Activated CD4-positive, alpha-beta T cell treated with anti-CD3 and anti-CD28 coated beads, Interleukin-2, amount 50 U/mL, for 4 hours (primary cell): ENCODE results near the gene TMEM131.
A peak's percentile ranks its signal among the peaks of the same experiment; 100 is the strongest.

Source experiments
- DNase-seq, 2 experiments: peaks; one replicate each; pipeline ENCODE4 v3.0.0-alpha.2; 2020

TMEM131 gene

GRCh38 chr2:97752342-97753334 lies 243.1 kb downstream of the TMEM131 start:
- DNase-seq = no peak

GRCh38 chr2:97751752-97752151 lies 244.0 kb downstream of the TMEM131 start:
- DNase-seq = no peak

- no peak for DNase-seq
Observed at GRCh38 chr2:97750017-97750416, 245.7 kb downstream of the TMEM131 start.

- no peak for DNase-seq
Observed at GRCh38 chr2:97749581-97749980, 246.2 kb downstream of the TMEM131 start.

GRCh38 chr2:97747716-97748115 lies 248.0 kb downstream of the TMEM131 start:
- DNase-seq = no peak

- DNase-seq = no peak
Observed at GRCh38 chr2:97747285-97747684, 248.5 kb downstream of the TMEM131 start.

- peak; percentile 17 to 28 for DNase-seq
Observed at GRCh38 chr2:97745474-97746174, 250.1 kb downstream of the TMEM131 start.

- no peak for DNase-seq
Observed at GRCh38 chr2:97743913-97744312, 251.8 kb downstream of the TMEM131 start.

- DNase-seq = no peak
Observed at GRCh38 chr2:97742381-97742847, 253.3 kb downstream of the TMEM131 start.

GRCh38 chr2:97741686-97742085 lies 254.1 kb downstream of the TMEM131 start:
- DNase-seq = no peak

GRCh38 chr2:97741251-97741650 lies 254.5 kb downstream of the TMEM131 start:
- DNase-seq = no peak

GRCh38 chr2:97740590-97741182 lies 255.1 kb downstream of the TMEM131 start:
- DNase-seq = no peak

- DNase-seq = no peak
Observed at GRCh38 chr2:97739893-97740245, 255.9 kb downstream of the TMEM131 start.

GRCh38 chr2:97739020-97739892 lies 256.5 kb downstream of the TMEM131 start:
- DNase-seq = no peak

GRCh38 chr2:97738179-97739019 lies 257.3 kb downstream of the TMEM131 start:
- no peak for DNase-seq

GRCh38 chr2:97737421-97738178 lies 258.1 kb downstream of the TMEM131 start:
- no peak for DNase-seq

- DNase-seq = no peak
Observed at GRCh38 chr2:97736608-97737330, 259.0 kb downstream of the TMEM131 start.

GRCh38 chr2:97736185-97736584 lies 259.6 kb downstream of the TMEM131 start:
- no peak for DNase-seq

- no peak for DNase-seq
Observed at GRCh38 chr2:97735161-97735561, 260.6 kb downstream of the TMEM131 start.
